Endothelial cell of umbilical vein (primary cell): ENCODE measurements around the gene HOXD3. TPM values are rescaled to one million over a fixed set of nuclear protein-coding genes. Genes with fewer than 3 reads are reported as not detected.

ENCODE experiments used
- BruUV-seq: library from RNA; stranded (reverse); fragments of 400-500 nt; replicated peaks from 2 replicates; lab custom pipeline; 2021; lab: Mats Ljungman, UMichigan
- CTCF ChIA-PET: fragments of 300-600, 350-600 bp; sonication (Branson Sonifier 250); formaldehyde crosslinking; loops from one replicate; lab custom pipeline; 2021; ENCODE audit warnings: antibody characterized with exemption, inconsistent platforms; lab: Charles Lee
- POLR2A ChIA-PET: fragments of 300-600, 350-600 bp; sonication (Branson Sonifier 250); formaldehyde crosslinking; loops from one replicate; lab custom pipeline; 2021; ENCODE audit warnings: antibody characterized with exemption, inconsistent platforms; lab: Charles Lee
- DNase-seq: peaks from one replicate; pipeline ENCODE4 v3.0.0-alpha.2; 2011; ENCODE audit warnings: low read depth, low spot score
- FAIRE-seq: peaks from 2 replicates; lab custom pipeline; 2011; peaks lifted over from hg19 to GRCh38; lab: Jason Lieb, UNC
- H2AFZ ChIP-seq: 2 replicates; pipeline ENCODE4 v1.6.0; 2012; ENCODE audit warnings: low read depth, low read length, control low read depth, inconsistent platforms
- H3K27ac ChIP-seq: 2 replicates; pipeline ENCODE4 v1.5.1; 2011; ENCODE audit warnings: low read depth, mild to moderate bottlenecking, control low read depth, low read length, moderate library complexity; ENCODE audit not compliant: insufficient read depth
- H3K27me3 ChIP-seq, 2 experiments: 2 replicates each; pipeline versions ENCODE4 v1.6.0 to v1.6.1; 2011; ENCODE audit warnings: low read length in 2 of 2, mixed read lengths in 1 of 2; ENCODE audit not compliant: control insufficient read depth in 2 of 2, insufficient read depth in 2 of 2
- H3K36me3 ChIP-seq, 2 experiments: 2 replicates in 1 of 2; 3 replicates in 1 of 2; pipeline ENCODE4 v1.5.1; 2011; ENCODE audit warnings: low read length in 2 of 2, mild to moderate bottlenecking in 1 of 2, moderate library complexity in 1 of 2; ENCODE audit not compliant: control insufficient read depth in 2 of 2, insufficient read depth in 2 of 2; ENCODE audit errors: extremely low read depth in 1 of 2
- H3K4me1 ChIP-seq: 3 replicates; pipeline ENCODE4 v1.5.1; 2011; ENCODE audit warnings: mild to moderate bottlenecking, low read length; ENCODE audit not compliant: control insufficient read depth, insufficient read depth; ENCODE audit errors: extremely low read depth
- H3K4me2 ChIP-seq: 2 replicates; pipeline ENCODE4 v1.6.1; 2011; ENCODE audit warnings: low read length, control low read depth, mixed read lengths; ENCODE audit not compliant: insufficient read depth
- H3K4me3 ChIP-seq, 3 experiments: fragments of 200-600 bp in 1 of 3; sonication (generic), shearing (Covaris generic) in 1 of 3; replicated peaks in 1 of 3; 2 replicates each; pipeline ENCODE4 v1.5.1; 2011 to 2016; ENCODE audit warnings: control low read depth in 3 of 3, low read length in 3 of 3, mild to moderate bottlenecking in 2 of 3, inconsistent platforms in 1 of 3, low read depth in 1 of 3, moderate library complexity in 1 of 3; ENCODE audit not compliant: insufficient read depth in 1 of 3
- H3K79me2 ChIP-seq: 2 replicates; pipeline ENCODE4 v1.6.0; 2012; ENCODE audit warnings: low read length, inconsistent platforms; ENCODE audit not compliant: control insufficient read depth, insufficient read depth
- H3K9ac ChIP-seq: replicated peaks from 2 replicates; pipeline ENCODE3; 2011; ENCODE audit warnings: low read length, control low read depth; ENCODE audit not compliant: insufficient read depth; ENCODE audit errors: extremely low read depth
- H3K9me1 ChIP-seq: replicated peaks from 3 replicates; pipeline ENCODE4 v1.6.0; 2011; ENCODE audit warnings: mild to moderate bottlenecking, low read length; ENCODE audit not compliant: control insufficient read depth, insufficient read depth; ENCODE audit errors: extremely low read depth
- H3K9me3 ChIP-seq: replicated peaks from 2 replicates; pipeline ENCODE4 v1.5.1; 2012; ENCODE audit warnings: low read length, inconsistent platforms; ENCODE audit not compliant: control insufficient read depth, insufficient read depth
- H4K20me1 ChIP-seq: replicated peaks from 2 replicates; pipeline ENCODE3; 2011; ENCODE audit warnings: mild to moderate bottlenecking, low read length; ENCODE audit not compliant: control insufficient read depth, insufficient read depth; ENCODE audit errors: extremely low read depth
- CTCF ChIP-seq, 2 donors: IDR thresholded peaks; 1 replicate in 1 of 2; 2 replicates in 1 of 2; pipeline ENCODE4 v1.5.1; 2011; ENCODE audit warnings: low read length in 2 of 2, mild to moderate bottlenecking in 2 of 2, moderate library complexity in 2 of 2, control low read depth in 1 of 2, inconsistent platforms in 1 of 2, low read depth in 1 of 2; ENCODE audit not compliant: insufficient read depth in 1 of 2; ENCODE audit errors: extremely low read depth in 1 of 2
- EZH2 ChIP-seq: IDR thresholded peaks from 2 replicates; pipeline ENCODE4 v1.6.1; 2012; ENCODE audit warnings: borderline replicate concordance, low read depth, mild to moderate bottlenecking, moderate library complexity, low read length, inconsistent platforms; ENCODE audit not compliant: severe bottlenecking
- JUN ChIP-seq: IDR thresholded peaks from 2 replicates; pipeline ENCODE4 v1.6.1; 2011; ENCODE audit warnings: borderline replicate concordance, low read depth; ENCODE audit not compliant: insufficient read length, insufficient read depth
- MAX ChIP-seq: IDR thresholded peaks from 2 replicates; pipeline ENCODE4 v1.6.1; 2011; ENCODE audit not compliant: insufficient read depth, insufficient read length
- MYC ChIP-seq: IDR thresholded peaks from one replicate; pipeline ENCODE4 v1.6.1; 2011; ENCODE audit warnings: mild to moderate bottlenecking, low read depth, low read length
- POLR2A ChIP-seq: IDR thresholded peaks from 2 replicates; pipeline ENCODE4 v1.6.1; 2012; ENCODE audit warnings: low read depth, mild to moderate bottlenecking, control low read depth, low read length
- POLR2AphosphoS5 ChIP-seq: IDR thresholded peaks from 2 replicates; pipeline ENCODE4 v1.6.1; 2012; ENCODE audit warnings: low read depth, mild to moderate bottlenecking, control low read depth, low read length, moderate library complexity; ENCODE audit not compliant: insufficient read depth
- dilution Hi-C: fragments of 300-500 bp; cut with MboI; formaldehyde crosslinking; loops from one replicate; pipeline ENCODE4 v1.15.0; 2019; ENCODE audit warnings: low sequenced_read_pairs; ENCODE audit not compliant: extremely low pct_ligation_motif_present
- intact Hi-C: fragments of 100-400 bp; cut with micrococcal nuclease; formaldehyde crosslinking; loops from one replicate; pipeline ENCODE4 v1.10.0; 2022
- polyA plus RNA-seq, 4 experiments: library from polyadenylated mRNA; depleted of rRNA in 3 of 4; stranded (reverse) in 3 of 4; unstranded in 1 of 4; fragments of >200 nt; gene quantifications; 2 replicates each; pipeline versions ENCODE4 v1.2.1 to v1.2.3, GENCODE V29; 2011 to 2012; ENCODE audit warnings: missing spikeins in 1 of 4
- total RNA-seq: library from RNA; stranded (reverse); gene quantifications from 2 replicates; pipeline ENCODE4 v1.2.3, GENCODE V29; 2021

The HOXD3 gene
- total and polyA plus RNA-seq, 2 donors (not counting 3 experiments of a cell fraction or from before 2014, with no cell fraction given) = 2.9 to 20.9 TPM

GRCh38 chr2:176174382-176174823 lies 17.3 kb downstream of the HOXD3 start:
- Histone ChIP-seq H3K27me3 (no peaks in the 10 kb centered on the region), H3K9me3 (no peaks in the 10 kb centered on the region), H3K27ac (no peak overlapping the region), H3K9ac (no peak overlapping the region), H3K36me3 (no peaks in the 10 kb centered on the region), H4K20me1 (no peaks in the 10 kb centered on the region), H3K4me1 (peaks cover 20% of the 10 kb centered on the region), H3K4me3 (no peak overlapping the region), H3K4me2 (no peak overlapping the region), H3K9me1 (no peaks in the 10 kb centered on the region), H2AFZ (no peak overlapping the region), H3K79me2 (no peaks in the 10 kb centered on the region)
- DNase-seq (no peak), FAIRE-seq (no peak)
- TF ChIP-seq POLR2A (no peak), EZH2 (no peak), JUN (no peak), POLR2AphosphoS5 (no peak), CTCF (IDR thresholded peaks at IDR 0.05; ENCODE audit: extremely low read depth in 1 of 2, insufficient read depth in 1 of 2, low read depth in 1 of 2, low read length in 2 of 2) (no peak), MAX (no peak), MYC (no peak)
- no TSS peak for BruUV-seq
- dilution Hi-C loops (no loop called here), intact Hi-C loops (no loop called here)
- CTCF ChIA-PET = interaction anchor here (0.7 to 3.5 kb wide), 5 partner anchors 11 to 478 kb away, joined by 3 to 20 read pairs (median 4); no protein-coding TSS in a partner anchor
- POLR2A ChIA-PET = no interaction called here
